LNCAP (cell line): ENCODE measurements around the gene CDK17.

Experiments used
- TF ChIP-seq, protein P1 (sequence below): fragments of 450-650 bp; IDR thresholded peaks from 2 replicates; pipeline ENCODE4 v1.5.1; 2017; ENCODE audit warnings: mild to moderate bottlenecking

CDK17 gene

DNA sequence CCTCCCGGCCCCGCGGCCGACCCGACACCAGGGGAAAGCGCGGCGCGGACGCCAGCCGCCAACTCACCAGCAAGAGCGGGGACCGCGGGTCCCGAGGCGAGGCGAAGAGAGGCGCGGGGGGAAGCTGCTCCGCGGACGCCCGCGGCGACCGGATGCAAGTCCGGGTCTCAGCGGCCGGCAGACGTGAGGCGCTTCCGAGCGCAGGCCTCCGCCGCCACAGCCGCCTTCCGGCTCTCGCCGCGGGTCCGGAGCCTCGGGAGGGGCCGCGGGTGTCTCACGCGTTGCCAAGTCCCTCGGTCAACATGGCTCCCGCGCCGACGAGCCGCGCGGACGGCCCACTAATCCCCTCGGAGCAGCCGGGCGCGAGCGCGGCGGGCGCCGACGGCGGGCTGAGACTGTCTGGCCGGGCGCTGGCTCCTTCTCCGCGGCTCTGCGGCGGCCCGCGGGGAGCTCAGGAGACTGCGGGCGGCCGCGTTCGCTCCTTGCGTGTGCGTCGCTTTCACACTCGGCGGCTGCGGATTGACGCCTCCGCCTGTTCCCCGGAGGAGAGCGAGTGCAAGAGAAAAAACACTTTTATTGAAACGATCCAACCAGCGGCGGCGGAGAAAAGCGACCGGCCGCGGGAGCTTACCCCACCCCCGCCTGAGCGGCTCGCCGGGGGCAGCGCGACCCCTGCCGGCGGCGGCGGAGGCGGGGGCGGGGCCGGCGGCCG is at the start of gene CDK17:
Gene CDK17, minus strand, starts transcription at position 521 of the 712 bp plus-strand sequence. CDS start 65,603 bp downstream, outside the sequence.
- TF ChIP-seq, protein P1, sequence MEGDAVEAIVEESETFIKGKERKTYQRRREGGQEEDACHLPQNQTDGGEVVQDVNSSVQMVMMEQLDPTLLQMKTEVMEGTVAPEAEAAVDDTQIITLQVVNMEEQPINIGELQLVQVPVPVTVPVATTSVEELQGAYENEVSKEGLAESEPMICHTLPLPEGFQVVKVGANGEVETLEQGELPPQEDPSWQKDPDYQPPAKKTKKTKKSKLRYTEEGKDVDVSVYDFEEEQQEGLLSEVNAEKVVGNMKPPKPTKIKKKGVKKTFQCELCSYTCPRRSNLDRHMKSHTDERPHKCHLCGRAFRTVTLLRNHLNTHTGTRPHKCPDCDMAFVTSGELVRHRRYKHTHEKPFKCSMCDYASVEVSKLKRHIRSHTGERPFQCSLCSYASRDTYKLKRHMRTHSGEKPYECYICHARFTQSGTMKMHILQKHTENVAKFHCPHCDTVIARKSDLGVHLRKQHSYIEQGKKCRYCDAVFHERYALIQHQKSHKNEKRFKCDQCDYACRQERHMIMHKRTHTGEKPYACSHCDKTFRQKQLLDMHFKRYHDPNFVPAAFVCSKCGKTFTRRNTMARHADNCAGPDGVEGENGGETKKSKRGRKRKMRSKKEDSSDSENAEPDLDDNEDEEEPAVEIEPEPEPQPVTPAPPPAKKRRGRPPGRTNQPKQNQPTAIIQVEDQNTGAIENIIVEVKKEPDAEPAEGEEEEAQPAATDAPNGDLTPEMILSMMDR = peak; percentile 82

DNA sequence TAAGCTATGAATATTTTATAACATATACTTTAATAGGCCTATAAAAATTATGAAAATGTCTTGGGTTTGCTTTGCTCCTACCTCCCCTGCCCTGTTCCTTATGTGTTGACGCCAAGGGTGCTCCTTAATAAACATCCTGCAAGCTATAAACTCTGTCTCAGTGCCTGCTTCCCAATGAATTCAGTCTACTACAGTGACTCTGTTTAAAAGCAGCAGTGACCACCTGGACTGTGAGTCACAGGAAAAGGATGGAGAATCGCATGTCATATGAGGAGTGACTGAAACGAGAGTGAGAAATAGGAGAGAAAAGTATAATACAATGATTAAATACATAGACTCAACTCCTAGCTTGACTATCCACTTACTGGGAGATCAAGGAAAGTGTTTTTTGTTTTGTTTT is 48.1 kb upstream of the CDK17 start:
- TF ChIP-seq, protein P1 = no peak

DNA sequence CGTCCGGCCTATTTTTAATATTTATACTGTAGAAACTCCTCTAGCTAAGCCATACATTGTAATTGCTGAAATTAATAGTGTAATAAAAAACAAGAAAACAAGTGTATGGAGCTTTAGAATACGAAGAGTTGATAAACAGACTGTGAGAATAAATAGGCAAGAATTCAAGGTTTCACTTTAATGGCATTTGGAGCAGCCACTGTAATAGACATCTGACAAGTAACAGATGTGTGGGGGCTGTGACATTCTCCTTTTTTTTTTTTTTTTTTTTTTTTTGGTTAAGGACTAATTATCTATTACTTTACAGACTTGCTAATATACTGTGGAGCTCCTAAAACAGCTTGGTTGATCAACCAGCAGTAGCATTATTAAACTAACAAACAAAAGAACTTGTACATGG is 47.0 kb upstream of the CDK17 start:
- TF ChIP-seq, protein P1 = no peak

DNA sequence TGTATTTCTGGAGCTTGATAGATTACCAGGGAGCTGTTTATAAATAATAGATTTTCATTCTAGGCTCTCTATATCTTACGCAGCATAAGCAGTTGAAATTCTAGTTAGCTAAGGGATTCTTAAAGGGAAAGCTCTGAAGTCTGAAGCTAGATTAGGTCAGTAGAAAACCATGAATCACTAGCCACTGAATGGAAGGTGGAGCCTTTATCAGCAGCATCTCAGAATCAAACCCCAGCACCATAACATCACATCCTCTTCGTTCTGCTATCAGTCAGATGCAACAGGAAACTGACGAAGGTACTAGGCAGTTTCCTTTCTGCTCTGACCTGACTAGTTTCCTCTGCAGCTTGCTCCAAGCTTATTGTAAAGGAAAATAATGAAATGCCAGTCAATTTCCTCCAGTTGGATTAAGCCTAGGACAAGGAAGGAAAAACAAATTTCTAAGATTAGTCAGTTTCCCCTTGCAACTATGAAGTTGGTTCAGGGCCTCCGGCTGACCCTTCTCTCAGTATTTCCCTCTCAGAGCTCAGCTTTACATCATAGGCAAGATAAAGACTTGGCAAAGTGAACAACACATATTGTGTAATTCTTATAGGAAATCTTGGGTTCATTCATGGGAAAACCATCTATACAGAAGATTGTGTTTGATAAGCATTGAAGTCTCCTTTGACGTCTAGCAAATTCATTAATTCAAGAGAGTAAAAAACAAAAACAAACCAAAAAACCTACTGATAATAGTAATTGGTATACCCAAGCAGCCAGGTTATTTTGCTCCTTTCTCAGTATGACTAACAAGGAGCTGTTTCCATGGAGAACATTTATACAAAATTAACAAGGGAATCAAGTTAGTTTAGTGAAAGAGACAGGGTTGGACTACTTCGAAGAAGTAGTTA is 45.7 kb upstream of the CDK17 start:
- TF ChIP-seq, protein P1 = no peak

DNA sequence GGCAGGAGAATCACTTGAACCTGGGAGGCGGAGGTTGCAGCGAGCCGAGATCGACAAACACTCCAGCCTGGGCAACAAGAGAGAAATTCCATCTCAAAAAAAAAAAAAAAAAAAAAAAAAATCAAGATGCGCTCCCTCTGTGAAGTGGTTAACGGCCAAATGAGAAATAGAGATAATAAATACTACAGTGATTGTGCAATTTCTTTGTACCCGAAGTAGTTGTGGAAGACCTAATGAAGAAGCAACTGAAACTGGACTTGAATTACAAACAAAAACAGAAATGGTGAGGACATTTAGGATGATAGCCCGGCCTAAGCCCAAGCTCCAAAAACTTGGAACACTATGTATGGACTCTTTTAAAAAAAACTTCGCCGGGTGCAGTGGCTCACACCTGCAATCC is 44.2 kb upstream of the CDK17 start:
- TF ChIP-seq, protein P1 = no peak

DNA sequence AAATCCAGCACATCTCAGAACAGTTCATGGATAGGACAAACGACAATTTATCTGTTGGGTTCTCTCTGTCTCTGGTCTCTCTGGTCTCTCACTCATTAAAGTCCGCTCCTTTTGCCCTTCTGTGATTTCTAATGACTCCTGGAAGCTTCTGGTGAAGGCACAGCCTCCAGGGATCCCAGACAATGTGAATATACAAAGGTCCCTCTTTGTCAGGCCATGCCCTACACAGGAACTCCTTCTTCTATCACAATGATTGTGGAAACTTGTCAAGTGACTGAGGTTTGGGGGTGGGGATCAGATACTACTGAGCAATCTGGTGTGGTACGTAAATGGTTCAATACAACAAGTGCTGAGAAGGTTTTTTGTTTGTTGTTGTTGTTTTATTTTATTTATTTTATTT is 42.7 kb upstream of the CDK17 start:
- TF ChIP-seq, protein P1 = no peak

DNA sequence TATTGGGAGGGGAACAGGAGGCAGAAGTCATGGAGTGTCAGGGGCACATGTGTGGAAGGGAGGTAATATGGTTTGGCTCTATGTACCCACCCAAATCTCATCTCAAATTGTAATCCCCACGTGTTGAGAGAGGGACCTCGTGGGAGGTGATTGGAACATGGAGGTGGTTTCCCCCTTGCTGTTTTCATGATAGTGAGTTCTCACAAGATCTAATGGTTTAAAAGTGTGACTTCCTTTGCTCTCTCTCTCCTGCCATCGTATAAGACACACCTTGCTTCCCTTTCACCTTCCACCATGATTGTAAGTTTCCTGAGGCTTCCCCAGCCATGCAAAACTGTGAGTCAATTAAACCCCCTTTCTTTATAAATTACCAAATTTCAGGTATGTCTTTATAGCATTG is 41.6 kb upstream of the CDK17 start:
- TF ChIP-seq, protein P1 = no peak
